CD4-positive, alpha-beta T cell treated with Interleukin-4 for 1 hour (primary cell): ENCODE results near the gene CYBA.
A peak's percentile ranks its signal among the peaks of the same experiment; 100 is the strongest.

ENCODE experiments used
- DNase-seq, 2 donors: peaks; one replicate each; pipeline ENCODE4 v3.0.0-alpha.2; 2020 to 2022

The CYBA gene

GRCh38 chr16:88627531-88628411 is 23.1 kb downstream of the CYBA start:
- no peak for DNase-seq

- no peak for DNase-seq
These were observed 24.2 kb downstream of the CYBA start for GRCh38 chr16:88626646-88627045.

- DNase-seq: no peak
These were observed 25.8 kb downstream of the CYBA start for GRCh38 chr16:88624977-88625576.

GRCh38 chr16:88624481-88624880 is 26.4 kb downstream of the CYBA start:
- DNase-seq: no peak

- no peak for DNase-seq
These were observed 27.0 kb downstream of the CYBA start for GRCh38 chr16:88623858-88624257.

- DNase-seq: no peak
These were observed 28.0 kb downstream of the CYBA start for GRCh38 chr16:88622866-88623265.

- no peak for DNase-seq
These were observed 28.7 kb downstream of the CYBA start for GRCh38 chr16:88622125-88622524.

GRCh38 chr16:88619859-88620815 is 30.7 kb downstream of the CYBA start:
- peak; percentile 80 to 86 for DNase-seq

- DNase-seq: no peak
These were observed 31.7 kb downstream of the CYBA start for GRCh38 chr16:88618956-88619667.

GRCh38 chr16:88618182-88618955 is 32.5 kb downstream of the CYBA start:
- DNase-seq: no peak

GRCh38 chr16:88617268-88618031 is 33.4 kb downstream of the CYBA start:
- DNase-seq: no peak

- no peak for DNase-seq
These were observed 34.1 kb downstream of the CYBA start for GRCh38 chr16:88616736-88617135.

GRCh38 chr16:88616320-88616719 is 34.5 kb downstream of the CYBA start:
- DNase-seq: no peak

- no peak for DNase-seq
These were observed 35.9 kb downstream of the CYBA start for GRCh38 chr16:88614818-88615580.

GRCh38 chr16:88613911-88614817 is 36.7 kb downstream of the CYBA start:
- no peak for DNase-seq

GRCh38 chr16:88613293-88613692 is 37.6 kb downstream of the CYBA start:
- DNase-seq: no peak

- no peak for DNase-seq
These were observed 39.7 kb downstream of the CYBA start for GRCh38 chr16:88610909-88611812.

- DNase-seq: no peak
These were observed 40.8 kb downstream of the CYBA start for GRCh38 chr16:88610080-88610479.
